ENCODE results near the gene VAMP8. TPM values are rescaled to one million over a fixed set of nuclear protein-coding genes. Genes with fewer than 3 reads are reported as not detected.
"Not testable (repeated sequence)": the region's sequence is repeated elsewhere in the genome, so short reads cannot be mapped to it uniquely, and the experiment has no call there.

VAMP8 gene
- polyA plus RNA-seq, 4 donors: 90.7 to 106 (median 101) TPM

DNA sequence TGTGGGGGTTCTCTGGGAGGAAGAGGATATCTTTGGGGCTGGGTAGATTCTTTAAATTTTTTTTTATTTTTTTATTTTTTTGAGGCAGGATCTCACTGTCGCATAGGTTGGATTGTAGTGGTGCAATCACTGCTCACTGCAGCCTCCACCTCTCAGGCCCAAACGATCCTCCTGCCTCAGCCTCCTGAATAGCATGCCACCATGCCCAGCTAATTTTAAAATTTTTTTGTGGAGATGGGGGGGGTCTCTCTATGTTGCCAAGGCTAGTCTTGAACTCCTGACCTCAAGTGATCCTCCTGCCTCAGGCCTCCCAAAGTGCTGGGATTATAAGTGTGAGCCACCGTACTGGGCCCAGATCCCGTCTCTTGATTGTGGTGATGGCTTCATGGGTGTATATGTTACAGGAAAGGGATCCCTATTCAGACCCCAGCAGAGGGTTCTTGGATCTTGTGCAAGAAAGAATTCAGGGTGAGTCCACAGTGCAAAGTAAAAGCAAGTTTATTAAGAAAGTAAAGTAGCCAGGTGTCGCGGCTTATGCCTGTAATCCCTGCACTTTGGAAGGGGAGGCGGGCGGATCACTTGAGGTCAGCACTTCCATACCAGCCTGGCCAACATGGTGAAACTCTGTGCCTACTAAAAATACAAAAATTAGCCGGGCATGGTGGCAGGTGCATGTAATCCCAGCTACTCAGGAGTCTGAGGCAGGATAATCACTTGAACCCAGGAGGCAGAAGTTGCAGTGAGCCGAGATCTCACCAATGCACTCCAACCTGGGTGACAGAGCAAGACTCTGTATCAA is 36.5 kb downstream of the VAMP8 start:
- DNase-seq (ENCODE audit: low read depth in 4 of 4, low spot score in 3 of 4): no peak

DNA sequence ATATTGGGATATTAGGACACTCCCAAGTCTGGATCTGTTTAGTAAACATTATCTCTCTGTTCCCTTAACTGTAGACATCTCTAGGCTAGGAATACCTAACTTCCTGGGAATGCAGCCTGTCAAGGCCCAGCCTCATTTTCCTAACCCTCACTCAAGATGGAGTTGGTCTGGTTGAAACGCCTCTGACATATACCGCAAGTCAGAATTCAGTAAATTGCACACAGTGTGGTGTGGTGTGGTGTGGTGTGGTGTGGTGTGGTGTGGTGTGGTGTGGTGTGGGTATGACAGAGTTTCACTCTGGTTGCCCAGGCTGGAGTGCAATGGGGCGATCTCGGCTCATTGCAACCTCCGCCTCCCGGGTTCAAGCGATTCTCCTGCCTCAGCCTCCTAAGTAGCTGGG is 37.4 kb downstream of the VAMP8 start:
- DNase-seq (ENCODE audit: low read depth in 4 of 4, low spot score in 3 of 4): not testable (repeated sequence)

DNA sequence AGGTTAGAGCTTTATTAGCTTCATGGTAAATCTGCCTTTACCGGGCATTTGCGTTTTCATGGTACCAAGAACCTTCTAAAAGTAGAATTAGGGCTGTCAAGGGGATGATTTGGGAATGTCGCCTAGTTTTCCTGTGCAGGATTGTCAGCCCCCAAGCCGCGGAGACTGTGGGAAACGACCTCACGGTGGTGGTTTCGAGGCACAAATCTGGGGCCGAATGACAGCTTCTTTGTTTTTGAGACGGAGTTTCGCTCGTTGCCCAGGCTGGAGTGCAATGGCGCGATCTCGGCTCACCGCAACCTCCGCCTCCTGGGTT is 38.0 kb downstream of the VAMP8 start:
- DNase-seq (ENCODE audit: low read depth in 4 of 4, low spot score in 3 of 4): no peak

DNA sequence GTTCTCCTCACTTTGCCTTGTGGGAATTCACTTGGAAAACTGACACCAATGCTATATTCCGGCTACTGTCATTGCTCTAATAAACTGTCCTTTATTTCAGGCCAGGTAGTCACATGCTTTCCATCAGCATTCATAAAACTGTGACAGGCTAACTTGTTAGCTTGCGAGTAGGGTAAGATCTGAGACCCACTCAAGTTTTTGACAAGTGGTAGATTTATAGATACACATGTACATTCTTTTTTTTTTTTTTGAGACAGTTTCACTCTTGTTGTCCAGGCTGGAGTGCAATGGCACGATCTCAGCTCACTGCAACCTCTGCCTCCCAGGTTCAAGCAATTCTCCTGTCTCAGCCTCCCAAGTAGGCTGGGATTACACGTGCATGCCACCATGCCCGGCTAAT is 40.3 kb downstream of the VAMP8 start:
- DNase-seq (ENCODE audit: low read depth in 4 of 4, low spot score in 3 of 4): not testable (repeated sequence)

DNA sequence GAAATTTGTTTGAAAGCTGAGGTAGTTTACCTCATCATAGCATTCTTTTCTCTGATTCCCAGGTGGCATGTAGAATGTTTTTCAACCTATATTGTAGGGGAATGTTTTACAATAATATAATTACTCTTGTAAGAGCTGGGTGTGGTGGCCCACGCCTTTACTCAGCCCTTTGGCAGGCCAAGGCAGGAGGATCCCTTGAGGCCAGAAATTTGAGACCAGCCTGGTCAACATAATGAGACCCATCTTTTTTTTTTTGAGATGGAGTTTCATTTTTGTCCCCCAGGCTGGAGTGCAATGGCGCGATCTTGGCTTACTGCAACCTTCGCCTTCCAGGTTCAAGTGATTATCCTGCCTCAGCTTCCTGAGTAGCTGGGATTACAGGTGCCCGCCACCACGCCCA is 42.2 kb downstream of the VAMP8 start:
- DNase-seq (ENCODE audit: low read depth in 4 of 4, low spot score in 3 of 4): no peak

DNA sequence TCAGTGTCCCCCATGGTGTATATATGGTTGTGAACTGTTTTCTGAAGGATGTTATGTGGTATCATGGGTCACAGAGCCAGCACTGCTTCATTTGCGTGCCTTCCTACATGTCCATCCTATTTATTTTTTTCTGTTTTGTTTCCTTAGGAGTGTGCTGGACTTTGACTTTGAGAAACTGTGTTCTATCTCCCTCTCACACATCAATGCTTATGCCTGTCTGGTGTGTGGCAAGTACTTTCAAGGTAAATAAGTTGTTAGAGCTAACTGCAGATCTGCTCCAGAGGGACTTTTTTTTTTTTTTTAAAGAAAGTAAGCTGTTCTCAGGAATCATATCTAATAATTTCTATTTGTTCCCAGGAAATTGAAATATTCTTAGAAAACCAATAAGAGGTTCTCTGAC is 44.0 kb downstream of the VAMP8 start:
- DNase-seq (ENCODE audit: low read depth in 4 of 4, low spot score in 3 of 4): no peak

DNA sequence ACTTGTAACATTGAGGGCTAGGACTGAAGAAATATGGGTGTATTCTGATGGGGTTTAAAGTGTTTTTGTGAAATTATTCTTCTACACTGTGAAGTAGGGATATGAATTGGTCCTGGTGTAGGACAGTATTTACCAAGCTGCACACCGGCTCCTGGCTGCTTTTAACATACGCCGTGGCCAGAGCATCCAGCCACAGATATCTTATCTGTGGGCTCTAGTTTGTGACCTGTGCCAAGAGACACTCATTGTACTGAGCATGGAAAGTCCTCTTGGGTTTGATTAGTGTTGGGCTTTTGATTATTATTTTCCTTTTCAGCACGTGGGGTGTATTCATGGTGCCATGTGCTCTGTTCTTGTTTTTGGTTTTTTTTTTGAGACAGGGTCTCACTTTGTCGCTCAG is 46.6 kb downstream of the VAMP8 start:
- no peak for DNase-seq (ENCODE audit: low read depth in 4 of 4, low spot score in 3 of 4)

DNA sequence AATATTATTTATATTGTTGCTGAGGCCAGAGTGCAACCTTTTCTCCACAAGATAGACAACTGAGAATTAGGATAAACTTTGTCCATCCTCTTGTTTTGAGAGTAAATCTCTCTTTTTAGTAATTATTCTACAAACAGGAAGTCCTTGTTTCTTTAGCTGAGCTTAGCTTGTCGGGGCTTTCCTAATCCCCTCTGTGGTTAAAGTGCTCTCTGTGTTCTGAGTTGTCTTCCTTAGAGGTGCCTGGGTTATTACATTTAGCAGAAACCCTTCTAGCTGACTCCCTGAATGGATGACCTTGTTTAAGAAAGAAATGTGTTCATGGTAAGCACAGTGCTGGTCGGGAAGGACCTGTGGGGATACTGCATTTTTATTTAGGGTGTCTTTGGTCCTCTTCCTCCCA is 51.3 kb downstream of the VAMP8 start:
- no peak for DNase-seq (ENCODE audit: low read depth in 4 of 4, low spot score in 3 of 4)

DNA sequence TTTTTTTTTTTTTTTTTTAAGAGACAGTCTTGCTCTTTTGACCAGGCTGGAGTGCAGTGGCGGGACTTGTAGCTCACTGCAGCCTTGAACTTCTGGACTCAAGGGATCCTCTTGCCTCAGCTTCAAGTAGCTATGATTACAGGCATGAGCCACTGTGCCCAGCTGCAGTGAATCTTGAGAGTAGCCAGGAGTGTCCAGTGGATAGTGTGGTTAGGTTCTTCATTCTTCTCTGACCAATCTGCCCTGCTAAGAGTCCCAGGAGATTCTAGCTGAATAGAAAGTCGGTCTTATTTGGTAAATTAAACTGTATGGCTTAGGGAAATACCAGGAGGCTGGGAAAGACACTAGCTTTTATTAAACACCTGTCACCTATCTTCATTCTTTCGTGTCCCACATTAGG is 53.9 kb downstream of the VAMP8 start:
- DNase-seq (ENCODE audit: low read depth in 4 of 4, low spot score in 3 of 4): no peak

Other genes starting within 250 kb of the VAMP8 start
- 100 to 1,000 TPM; 116 to 133 (median 127) TPM for gene TGOLN2, start 249.6 kb upstream of the VAMP8 start, polyA plus RNA-seq (ENCODE audit: insufficient read length in 4 of 4)
- 10 to 100 TPM; 13.4 to 26.5 (median 24.8) TPM for gene RETSAT, start 223.1 kb upstream of the VAMP8 start, polyA plus RNA-seq (ENCODE audit: insufficient read length in 4 of 4)
- 10 to 100 TPM; 23.9 to 27.7 (median 25.7) TPM for gene ELMOD3, start 222.8 kb upstream of the VAMP8 start, polyA plus RNA-seq (ENCODE audit: insufficient read length in 4 of 4)
- 100 to 1,000 TPM; 103 to 130 (median 116) TPM for gene CAPG, start 167.2 kb upstream of the VAMP8 start, polyA plus RNA-seq (ENCODE audit: insufficient read length in 4 of 4)
- under 1 TPM; 0.24 to 0.62 (median 0.56) TPM for gene SH2D6, start 158.9 kb upstream of the VAMP8 start, polyA plus RNA-seq (ENCODE audit: insufficient read length in 4 of 4)
- gene MAT2A, start 38.4 kb upstream of the VAMP8 start, polyA plus RNA-seq (ENCODE audit: insufficient read length in 4 of 4): 100 to 1,000 TPM; 310 to 357 (median 338) TPM
- gene GGCX, start 16.1 kb upstream of the VAMP8 start, polyA plus RNA-seq (ENCODE audit: insufficient read length in 4 of 4): 10 to 100 TPM; 39.1 to 45.8 (median 42.2) TPM
- gene VAMP5, start 6.8 kb downstream of the VAMP8 start, polyA plus RNA-seq (ENCODE audit: insufficient read length in 4 of 4): 10 to 100 TPM; 40.5 to 50.8 (median 42.5) TPM
- gene RNF181, start 18.2 kb downstream of the VAMP8 start, polyA plus RNA-seq (ENCODE audit: insufficient read length in 4 of 4): 100 to 1,000 TPM; 137 to 157 (median 139) TPM
- gene TMEM150A, start 25.1 kb downstream of the VAMP8 start, polyA plus RNA-seq (ENCODE audit: insufficient read length in 4 of 4): 10 to 100 TPM; 35.1 to 43.3 (median 37.9) TPM
- 10 to 100 TPM; 55.0 to 67.0 (median 59.8) TPM for gene C2orf68, start 34.5 kb downstream of the VAMP8 start, polyA plus RNA-seq (ENCODE audit: insufficient read length in 4 of 4)
- 10 to 100 TPM; 68.7 to 69.8 (median 69.3) TPM for gene USP39, start 38.6 kb downstream of the VAMP8 start, polyA plus RNA-seq (ENCODE audit: insufficient read length in 4 of 4)
- gene SFTPB, start 90.6 kb downstream of the VAMP8 start, polyA plus RNA-seq (ENCODE audit: insufficient read length in 4 of 4): under 1 TPM in 3 of 4 donors, not detected in 1; 0.09 to 0.57 (median 0.14) TPM
- gene GNLY, start 116.8 kb downstream of the VAMP8 start, polyA plus RNA-seq (ENCODE audit: insufficient read length in 4 of 4): under 1 TPM in 3 of 4 donors, not detected in 1; 0.36 to 0.63 (median 0.51) TPM
- gene ATOH8, start 176.4 kb downstream of the VAMP8 start, polyA plus RNA-seq (ENCODE audit: insufficient read length in 4 of 4): 10 to 100 TPM; 12.0 to 17.1 (median 13.4) TPM